Endothelial cell of umbilical vein (primary cell): Measurements from ENCODE around the gene KRTAP10-12. TPM values are rescaled to one million over a fixed set of nuclear protein-coding genes. Genes with fewer than 3 reads are reported as not detected.

Experiments
- BruUV-seq: library from RNA; stranded (reverse); fragments of 400-500 nt; replicated peaks from 2 replicates; lab custom pipeline; 2021; lab: Mats Ljungman, UMichigan
- CTCF ChIA-PET: fragments of 300-600, 350-600 bp; sonication (Branson Sonifier 250); formaldehyde crosslinking; loops from one replicate; lab custom pipeline; 2021; ENCODE audit warnings: antibody characterized with exemption, inconsistent platforms; lab: Charles Lee
- POLR2A ChIA-PET: fragments of 300-600, 350-600 bp; sonication (Branson Sonifier 250); formaldehyde crosslinking; loops from one replicate; lab custom pipeline; 2021; ENCODE audit warnings: antibody characterized with exemption, inconsistent platforms; lab: Charles Lee
- DNase-seq: peaks from one replicate; pipeline ENCODE4 v3.0.0-alpha.2; 2011; ENCODE audit warnings: low read depth, low spot score
- FAIRE-seq: peaks from 2 replicates; lab custom pipeline; 2011; peaks lifted over from hg19 to GRCh38; lab: Jason Lieb, UNC
- H2AFZ ChIP-seq: 2 replicates; pipeline ENCODE4 v1.6.0; 2012; ENCODE audit warnings: low read depth, low read length, control low read depth, inconsistent platforms
- H3K27ac ChIP-seq: 2 replicates; pipeline ENCODE4 v1.5.1; 2011; ENCODE audit warnings: low read depth, mild to moderate bottlenecking, control low read depth, low read length, moderate library complexity; ENCODE audit not compliant: insufficient read depth
- H3K27me3 ChIP-seq, 2 experiments: 2 replicates each; pipeline versions ENCODE4 v1.6.0 to v1.6.1; 2011; ENCODE audit warnings: low read length in 2 of 2, mixed read lengths in 1 of 2; ENCODE audit not compliant: control insufficient read depth in 2 of 2, insufficient read depth in 2 of 2
- H3K36me3 ChIP-seq, 2 experiments: 2 replicates in 1 of 2; 3 replicates in 1 of 2; pipeline ENCODE4 v1.5.1; 2011; ENCODE audit warnings: low read length in 2 of 2, mild to moderate bottlenecking in 1 of 2, moderate library complexity in 1 of 2; ENCODE audit not compliant: control insufficient read depth in 2 of 2, insufficient read depth in 2 of 2; ENCODE audit errors: extremely low read depth in 1 of 2
- H3K4me1 ChIP-seq: 3 replicates; pipeline ENCODE4 v1.5.1; 2011; ENCODE audit warnings: mild to moderate bottlenecking, low read length; ENCODE audit not compliant: control insufficient read depth, insufficient read depth; ENCODE audit errors: extremely low read depth
- H3K4me2 ChIP-seq: 2 replicates; pipeline ENCODE4 v1.6.1; 2011; ENCODE audit warnings: low read length, control low read depth, mixed read lengths; ENCODE audit not compliant: insufficient read depth
- H3K4me3 ChIP-seq, 3 experiments: fragments of 200-600 bp in 1 of 3; sonication (generic), shearing (Covaris generic) in 1 of 3; replicated peaks in 1 of 3; 2 replicates each; pipeline ENCODE4 v1.5.1; 2011 to 2016; ENCODE audit warnings: control low read depth in 3 of 3, low read length in 3 of 3, mild to moderate bottlenecking in 2 of 3, inconsistent platforms in 1 of 3, low read depth in 1 of 3, moderate library complexity in 1 of 3; ENCODE audit not compliant: insufficient read depth in 1 of 3
- H3K79me2 ChIP-seq: 2 replicates; pipeline ENCODE4 v1.6.0; 2012; ENCODE audit warnings: low read length, inconsistent platforms; ENCODE audit not compliant: control insufficient read depth, insufficient read depth
- H3K9ac ChIP-seq: replicated peaks from 2 replicates; pipeline ENCODE3; 2011; ENCODE audit warnings: low read length, control low read depth; ENCODE audit not compliant: insufficient read depth; ENCODE audit errors: extremely low read depth
- H3K9me1 ChIP-seq: replicated peaks from 3 replicates; pipeline ENCODE4 v1.6.0; 2011; ENCODE audit warnings: mild to moderate bottlenecking, low read length; ENCODE audit not compliant: control insufficient read depth, insufficient read depth; ENCODE audit errors: extremely low read depth
- H3K9me3 ChIP-seq: replicated peaks from 2 replicates; pipeline ENCODE4 v1.5.1; 2012; ENCODE audit warnings: low read length, inconsistent platforms; ENCODE audit not compliant: control insufficient read depth, insufficient read depth
- H4K20me1 ChIP-seq: replicated peaks from 2 replicates; pipeline ENCODE3; 2011; ENCODE audit warnings: mild to moderate bottlenecking, low read length; ENCODE audit not compliant: control insufficient read depth, insufficient read depth; ENCODE audit errors: extremely low read depth
- CTCF ChIP-seq, 2 donors: IDR thresholded peaks; 1 replicate in 1 of 2; 2 replicates in 1 of 2; pipeline ENCODE4 v1.5.1; 2011; ENCODE audit warnings: low read length in 2 of 2, mild to moderate bottlenecking in 2 of 2, moderate library complexity in 2 of 2, control low read depth in 1 of 2, inconsistent platforms in 1 of 2, low read depth in 1 of 2; ENCODE audit not compliant: insufficient read depth in 1 of 2; ENCODE audit errors: extremely low read depth in 1 of 2
- EZH2 ChIP-seq: IDR thresholded peaks from 2 replicates; pipeline ENCODE4 v1.6.1; 2012; ENCODE audit warnings: borderline replicate concordance, low read depth, mild to moderate bottlenecking, moderate library complexity, low read length, inconsistent platforms; ENCODE audit not compliant: severe bottlenecking
- FOS ChIP-seq: IDR thresholded peaks from 2 replicates; pipeline ENCODE4 v1.6.1; 2011; ENCODE audit warnings: mild to moderate bottlenecking, low read length, moderate library complexity, borderline replicate concordance; ENCODE audit not compliant: insufficient read depth
- GATA2 ChIP-seq: IDR thresholded peaks from 2 replicates; pipeline ENCODE4 v1.7.0; 2011; ENCODE audit warnings: low read depth, mild to moderate bottlenecking, moderate library complexity, mixed read lengths, low read length; ENCODE audit not compliant: insufficient read length, insufficient read depth
- JUN ChIP-seq: IDR thresholded peaks from 2 replicates; pipeline ENCODE4 v1.6.1; 2011; ENCODE audit warnings: borderline replicate concordance, low read depth; ENCODE audit not compliant: insufficient read length, insufficient read depth
- MAX ChIP-seq: IDR thresholded peaks from 2 replicates; pipeline ENCODE4 v1.6.1; 2011; ENCODE audit not compliant: insufficient read depth, insufficient read length
- MYC ChIP-seq: IDR thresholded peaks from one replicate; pipeline ENCODE4 v1.6.1; 2011; ENCODE audit warnings: mild to moderate bottlenecking, low read depth, low read length
- POLR2A ChIP-seq: IDR thresholded peaks from 2 replicates; pipeline ENCODE4 v1.6.1; 2012; ENCODE audit warnings: low read depth, mild to moderate bottlenecking, control low read depth, low read length
- POLR2AphosphoS5 ChIP-seq: IDR thresholded peaks from 2 replicates; pipeline ENCODE4 v1.6.1; 2012; ENCODE audit warnings: low read depth, mild to moderate bottlenecking, control low read depth, low read length, moderate library complexity; ENCODE audit not compliant: insufficient read depth
- dilution Hi-C: fragments of 300-500 bp; cut with MboI; formaldehyde crosslinking; loops from one replicate; pipeline ENCODE4 v1.15.0; 2019; ENCODE audit warnings: low sequenced_read_pairs; ENCODE audit not compliant: extremely low pct_ligation_motif_present
- intact Hi-C: fragments of 100-400 bp; cut with micrococcal nuclease; formaldehyde crosslinking; loops from one replicate; pipeline ENCODE4 v1.10.0; 2022
- polyA plus RNA-seq, 4 experiments: library from polyadenylated mRNA; depleted of rRNA in 3 of 4; stranded (reverse) in 3 of 4; unstranded in 1 of 4; fragments of >200 nt; gene quantifications; 2 replicates each; pipeline versions ENCODE4 v1.2.1 to v1.2.3, GENCODE V29; 2011 to 2012; ENCODE audit warnings: missing spikeins in 1 of 4
- total RNA-seq: library from RNA; stranded (reverse); gene quantifications from 2 replicates; pipeline ENCODE4 v1.2.3, GENCODE V29; 2021

Gene KRTAP10-12
- total and polyA plus RNA-seq, 2 donors (not counting 3 experiments of a cell fraction or from before 2014, with no cell fraction given), result not detected

GRCh38 chr21:44701023-44701400 is 4.0 kb downstream of the KRTAP10-12 start:
- Histone ChIP-seq H3K27me3 (peaks cover 42 to 44% of the 10 kb centered on the region in 2 experiments), H2AFZ (no peak overlapping the region), H3K4me2 (no peak overlapping the region), H3K9me3 (no peaks in the 10 kb centered on the region), H3K27ac (no peak overlapping the region), H3K79me2 (no peaks in the 10 kb centered on the region), H3K4me3 (no peak overlapping the region), H4K20me1 (no peaks in the 10 kb centered on the region), H3K9ac (no peak overlapping the region), H3K4me1 (no peaks in the 10 kb centered on the region), H3K36me3 (no peaks in the 10 kb centered on the region), H3K9me1 (no peaks in the 10 kb centered on the region)
- ChIA-PET CTCF (interaction anchor here (0.6 to 1.2 kb wide), 3 partner anchors 11 to 92 kb away, joined by 3 read pairs; no protein-coding TSS in a partner anchor), POLR2A (no interaction called here)
- intact Hi-C loops, result no loop called here
- FAIRE-seq (no peak), DNase-seq (no peak)
- dilution Hi-C loops, result no loop called here
- no peak for TF ChIP-seq FOS
- no peak for TF ChIP-seq CTCF (IDR thresholded peaks at IDR 0.05; ENCODE audit: extremely low read depth in 1 of 2, insufficient read depth in 1 of 2, low read depth in 1 of 2, low read length in 2 of 2)
- no peak for TF ChIP-seq GATA2
- no peak for TF ChIP-seq MAX
- no peak for TF ChIP-seq MYC
- no peak for TF ChIP-seq POLR2A
- no TSS peak for BruUV-seq

GRCh38 chr21:44701541-44701940 is 4.6 kb downstream of the KRTAP10-12 start:
- ChIA-PET CTCF (interaction anchor here (0.6 to 1.2 kb wide), 3 partner anchors 10 to 92 kb away, joined by 3 read pairs; no protein-coding TSS in a partner anchor), POLR2A (no interaction called here)
- H3K4me1 ChIP-seq, result no peaks in the 10 kb centered on the region
- H3K9ac ChIP-seq, result no peak overlapping the region
- no peak for TF ChIP-seq EZH2
- no peak for TF ChIP-seq MAX
- TF ChIP-seq FOS, result no peak
- TF ChIP-seq POLR2AphosphoS5, result no peak
- TF ChIP-seq POLR2A, result no peak
- TF ChIP-seq CTCF (IDR thresholded peaks at IDR 0.05; ENCODE audit: extremely low read depth in 1 of 2, insufficient read depth in 1 of 2, low read depth in 1 of 2, low read length in 2 of 2), result no peak
- TF ChIP-seq GATA2, result no peak
- no peak for TF ChIP-seq JUN
- TF ChIP-seq MYC, result no peak
- no peak overlapping the region for H3K4me2 ChIP-seq
- no peak overlapping the region for H3K4me3 ChIP-seq
- H3K9me3 ChIP-seq, result no peaks in the 10 kb centered on the region
- no peak overlapping the region for H3K27ac ChIP-seq
- no peaks in the 10 kb centered on the region for H4K20me1 ChIP-seq
- FAIRE-seq, result no peak
- no peaks in the 10 kb centered on the region for H3K36me3 ChIP-seq
- peaks cover 47% of the 10 kb centered on the region in 2 experiments for H3K27me3 ChIP-seq
- no TSS peak for BruUV-seq
- no peak overlapping the region for H2AFZ ChIP-seq
- H3K79me2 ChIP-seq, result no peaks in the 10 kb centered on the region
- DNase-seq, result no peak
- intact Hi-C loops (no loop called here), dilution Hi-C loops (no loop called here)
- no peaks in the 10 kb centered on the region for H3K9me1 ChIP-seq
